Astrocyte (in vitro differentiated cells and primary cell): ENCODE data around the gene CDK17.

Experiments used
- EZH2 ChIP-seq: IDR thresholded peaks from 2 replicates; pipeline ENCODE4 v1.6.1; 2012; ENCODE audit warnings: mild to moderate bottlenecking, low read length, inconsistent platforms; ENCODE audit not compliant: insufficient read depth
- TF ChIP-seq, protein P1 (sequence below): IDR thresholded peaks from 2 replicates; pipeline ENCODE4 v1.5.1; 2011; ENCODE audit warnings: low read depth, mild to moderate bottlenecking, inconsistent platforms, low read length, moderate library complexity; ENCODE audit not compliant: insufficient read depth

DNA sequence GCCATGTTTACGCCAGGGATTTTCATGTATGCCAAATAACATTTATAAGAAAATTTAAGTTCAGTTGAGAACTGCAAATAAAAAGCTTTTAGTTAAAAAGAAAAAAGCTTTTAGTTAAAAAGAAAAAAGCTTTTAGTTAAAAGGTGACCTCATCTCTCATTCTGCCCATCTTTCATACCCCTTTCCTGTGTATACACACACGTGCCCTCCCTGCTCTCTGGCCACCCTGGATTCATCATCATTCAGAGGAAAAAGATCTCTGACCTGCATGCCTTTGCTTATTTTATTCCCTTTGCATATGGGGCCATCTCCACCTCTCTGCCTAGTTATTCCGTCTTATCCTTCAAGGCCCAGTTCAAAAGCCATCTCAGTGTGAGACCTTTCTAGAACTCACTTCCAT, 38.1 kb upstream of the CDK17 start:
- TF ChIP-seq, protein P1, sequence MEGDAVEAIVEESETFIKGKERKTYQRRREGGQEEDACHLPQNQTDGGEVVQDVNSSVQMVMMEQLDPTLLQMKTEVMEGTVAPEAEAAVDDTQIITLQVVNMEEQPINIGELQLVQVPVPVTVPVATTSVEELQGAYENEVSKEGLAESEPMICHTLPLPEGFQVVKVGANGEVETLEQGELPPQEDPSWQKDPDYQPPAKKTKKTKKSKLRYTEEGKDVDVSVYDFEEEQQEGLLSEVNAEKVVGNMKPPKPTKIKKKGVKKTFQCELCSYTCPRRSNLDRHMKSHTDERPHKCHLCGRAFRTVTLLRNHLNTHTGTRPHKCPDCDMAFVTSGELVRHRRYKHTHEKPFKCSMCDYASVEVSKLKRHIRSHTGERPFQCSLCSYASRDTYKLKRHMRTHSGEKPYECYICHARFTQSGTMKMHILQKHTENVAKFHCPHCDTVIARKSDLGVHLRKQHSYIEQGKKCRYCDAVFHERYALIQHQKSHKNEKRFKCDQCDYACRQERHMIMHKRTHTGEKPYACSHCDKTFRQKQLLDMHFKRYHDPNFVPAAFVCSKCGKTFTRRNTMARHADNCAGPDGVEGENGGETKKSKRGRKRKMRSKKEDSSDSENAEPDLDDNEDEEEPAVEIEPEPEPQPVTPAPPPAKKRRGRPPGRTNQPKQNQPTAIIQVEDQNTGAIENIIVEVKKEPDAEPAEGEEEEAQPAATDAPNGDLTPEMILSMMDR, result no peak
- TF ChIP-seq EZH2, result no peak
